Progenitor cell of endocrine pancreas (in vitro differentiated cells): ENCODE results near the gene ALG9. TPM values are rescaled to one million over a fixed set of nuclear protein-coding genes. Genes with fewer than 3 reads are reported as not detected.

ENCODE experiments used
- DNase-seq: peaks from one replicate; pipeline ENCODE4 v3.0.0; 2021; ENCODE audit warnings: low spot score; ENCODE audit not compliant: unreplicated experiment
- H3K27ac Mint-ChIP-seq: 2 replicates; pipeline ENCODE4 v1.8.0; 2021; ENCODE audit warnings: mild to moderate bottlenecking, moderate library complexity, mixed read lengths
- H3K27me3 Mint-ChIP-seq: 2 replicates; pipeline ENCODE4 v1.8.0; 2021; ENCODE audit warnings: mixed read lengths
- H3K36me3 Mint-ChIP-seq: 2 replicates; pipeline ENCODE4 v1.8.0; 2022; ENCODE audit warnings: mixed read lengths; ENCODE audit not compliant: insufficient read depth
- H3K4me1 Mint-ChIP-seq: 2 replicates; pipeline ENCODE4 v1.8.0; 2021; ENCODE audit warnings: low read depth, mixed read lengths
- H3K4me3 Mint-ChIP-seq: 2 replicates; pipeline ENCODE4 v1.8.0; 2021; ENCODE audit warnings: low read depth, mild to moderate bottlenecking, moderate library complexity, mixed read lengths
- H3K9me3 Mint-ChIP-seq: 2 replicates; pipeline ENCODE4 v1.8.0; 2021; ENCODE audit warnings: low read depth, mixed read lengths
- total RNA-seq: library from RNA; stranded (reverse); gene quantifications from 2 replicates; pipeline ENCODE4 v1.2.1, GENCODE V29; 2021
- TF ChIP-seq, protein P1 (sequence below): fragments of 200-600 bp; sonication (generic); IDR thresholded peaks from one replicate; pipeline ENCODE4 v1.5.0; 2021; ENCODE audit warnings: antibody characterized with exemption, mild to moderate bottlenecking; ENCODE audit not compliant: unreplicated experiment

Gene ALG9
- total RNA-seq, 1 donor from 2014 or later: 45.2 TPM

DNA sequence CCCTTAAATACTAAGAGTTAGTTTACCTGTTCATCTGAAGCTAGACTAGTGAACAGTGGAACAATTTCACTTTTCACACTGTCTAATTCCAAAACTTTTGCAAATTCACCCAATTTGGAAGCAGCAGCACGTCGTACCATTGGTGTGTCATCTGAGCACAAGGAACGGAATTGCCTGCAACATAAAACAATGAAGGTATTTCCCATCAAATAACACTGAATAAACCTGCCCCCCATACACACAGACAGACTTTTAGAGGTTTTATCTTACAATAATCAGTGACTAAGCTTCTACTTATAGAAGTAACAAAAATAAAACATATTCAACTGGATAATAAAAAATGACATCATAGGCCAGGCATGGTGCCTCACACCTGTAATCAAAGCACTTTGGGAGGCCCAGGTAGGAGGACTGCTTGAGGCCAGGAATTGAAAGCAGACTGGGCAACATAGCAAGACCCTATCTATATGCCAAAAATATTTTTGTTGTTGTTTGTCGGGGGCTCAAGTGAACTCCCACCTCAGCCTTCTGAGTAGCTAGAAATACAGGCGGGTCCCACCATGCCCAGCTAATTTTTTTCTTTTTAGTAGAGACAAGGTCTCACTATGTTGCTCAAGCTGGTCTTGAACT lies 111.5 kb downstream of the ALG9 start:
- Mint-ChIP-seq H3K4me3 (peak overlapping the region; percentile 29), H3K27ac (peak overlapping the region; percentile 3), H3K4me1 (peaks cover 31% of the 10 kb centered on the region), H3K27me3 (no peaks in the 10 kb centered on the region), H3K9me3 (no peaks in the 10 kb centered on the region), H3K36me3 (peaks cover 46% of the 10 kb centered on the region)
- TF ChIP-seq, protein P1, sequence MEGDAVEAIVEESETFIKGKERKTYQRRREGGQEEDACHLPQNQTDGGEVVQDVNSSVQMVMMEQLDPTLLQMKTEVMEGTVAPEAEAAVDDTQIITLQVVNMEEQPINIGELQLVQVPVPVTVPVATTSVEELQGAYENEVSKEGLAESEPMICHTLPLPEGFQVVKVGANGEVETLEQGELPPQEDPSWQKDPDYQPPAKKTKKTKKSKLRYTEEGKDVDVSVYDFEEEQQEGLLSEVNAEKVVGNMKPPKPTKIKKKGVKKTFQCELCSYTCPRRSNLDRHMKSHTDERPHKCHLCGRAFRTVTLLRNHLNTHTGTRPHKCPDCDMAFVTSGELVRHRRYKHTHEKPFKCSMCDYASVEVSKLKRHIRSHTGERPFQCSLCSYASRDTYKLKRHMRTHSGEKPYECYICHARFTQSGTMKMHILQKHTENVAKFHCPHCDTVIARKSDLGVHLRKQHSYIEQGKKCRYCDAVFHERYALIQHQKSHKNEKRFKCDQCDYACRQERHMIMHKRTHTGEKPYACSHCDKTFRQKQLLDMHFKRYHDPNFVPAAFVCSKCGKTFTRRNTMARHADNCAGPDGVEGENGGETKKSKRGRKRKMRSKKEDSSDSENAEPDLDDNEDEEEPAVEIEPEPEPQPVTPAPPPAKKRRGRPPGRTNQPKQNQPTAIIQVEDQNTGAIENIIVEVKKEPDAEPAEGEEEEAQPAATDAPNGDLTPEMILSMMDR: no peak
- no peak for DNase-seq

DNA sequence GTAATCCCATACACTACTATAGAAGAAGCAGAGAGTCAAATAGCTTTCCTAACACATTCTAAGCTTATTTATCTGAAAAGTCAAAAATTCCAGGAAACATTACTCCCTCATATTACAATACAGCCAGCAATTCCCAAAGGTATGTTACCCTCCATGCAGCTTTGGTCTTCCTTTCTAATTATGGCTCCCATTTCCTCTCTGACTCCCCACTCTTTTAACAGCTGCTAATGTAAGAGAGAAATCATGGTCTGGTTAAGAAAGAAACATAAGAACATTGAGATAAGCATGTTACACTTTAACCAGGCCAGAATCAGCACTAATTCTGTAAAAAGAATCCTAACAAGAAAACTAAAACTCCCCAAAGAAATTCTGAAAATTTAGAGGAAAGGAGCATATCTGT lies 112.0 kb downstream of the ALG9 start:
- TF ChIP-seq, protein P1: no peak
- DNase-seq: no peak
- Mint-ChIP-seq H3K4me1 (peaks cover 26% of the 10 kb centered on the region), H3K27me3 (no peaks in the 10 kb centered on the region), H3K9me3 (no peaks in the 10 kb centered on the region), H3K27ac (peak overlapping the region; percentile 3), H3K36me3 (peaks cover 46% of the 10 kb centered on the region), H3K4me3 (no peak overlapping the region)

DNA sequence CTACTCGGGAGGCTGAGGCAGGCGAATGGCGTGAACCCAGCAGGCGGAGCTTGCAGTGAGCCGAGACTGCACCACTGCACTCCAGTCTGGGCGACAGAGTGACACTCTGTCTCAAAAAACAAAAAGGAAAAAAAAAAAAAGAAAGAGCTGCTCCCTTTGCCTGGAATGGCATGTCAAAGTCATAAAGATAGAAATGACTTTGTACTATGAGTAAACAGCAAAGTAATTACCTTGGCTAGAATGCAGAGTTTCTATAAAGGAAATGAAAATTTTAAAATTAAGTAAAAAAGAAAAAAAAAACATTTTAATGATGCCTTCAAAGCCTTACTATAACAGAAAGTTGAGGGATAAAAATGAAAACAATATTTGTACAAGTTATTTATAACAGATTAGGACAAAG lies 115.3 kb downstream of the ALG9 start:
- peaks cover 41% of the 10 kb centered on the region for H3K36me3 Mint-ChIP-seq
- peaks cover 18% of the 10 kb centered on the region for H3K4me1 Mint-ChIP-seq
- DNase-seq: no peak
- H3K27ac Mint-ChIP-seq: no peak overlapping the region
- no peaks in the 10 kb centered on the region for H3K27me3 Mint-ChIP-seq
- no peaks in the 10 kb centered on the region for H3K9me3 Mint-ChIP-seq
- TF ChIP-seq, protein P1: no peak
- H3K4me3 Mint-ChIP-seq: no peak overlapping the region

DNA sequence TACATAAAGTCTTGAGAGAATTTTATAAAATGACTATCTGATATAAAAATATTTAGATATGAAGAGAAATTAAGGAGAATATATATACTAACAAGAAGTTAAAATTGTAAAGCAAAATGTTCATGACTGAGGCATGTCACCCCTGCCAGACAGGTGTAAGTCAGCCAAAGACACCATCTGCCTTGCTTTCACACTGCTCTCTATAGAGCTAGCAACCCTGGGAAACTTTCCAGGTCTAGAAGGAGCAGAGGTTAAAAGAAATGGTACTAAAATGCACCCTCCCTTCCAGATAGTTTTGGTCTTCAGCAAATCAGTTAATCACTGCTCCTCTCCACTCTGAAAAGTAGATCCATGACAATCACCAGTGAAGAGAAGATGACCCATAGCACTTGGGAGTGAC lies 121.7 kb downstream of the ALG9 start:
- Mint-ChIP-seq H3K27ac (no peak overlapping the region), H3K36me3 (peaks cover 49% of the 10 kb centered on the region), H3K4me3 (no peak overlapping the region), H3K4me1 (no peaks in the 10 kb centered on the region), H3K9me3 (no peaks in the 10 kb centered on the region), H3K27me3 (no peaks in the 10 kb centered on the region)
- TF ChIP-seq, protein P1: no peak
- DNase-seq: no peak

DNA sequence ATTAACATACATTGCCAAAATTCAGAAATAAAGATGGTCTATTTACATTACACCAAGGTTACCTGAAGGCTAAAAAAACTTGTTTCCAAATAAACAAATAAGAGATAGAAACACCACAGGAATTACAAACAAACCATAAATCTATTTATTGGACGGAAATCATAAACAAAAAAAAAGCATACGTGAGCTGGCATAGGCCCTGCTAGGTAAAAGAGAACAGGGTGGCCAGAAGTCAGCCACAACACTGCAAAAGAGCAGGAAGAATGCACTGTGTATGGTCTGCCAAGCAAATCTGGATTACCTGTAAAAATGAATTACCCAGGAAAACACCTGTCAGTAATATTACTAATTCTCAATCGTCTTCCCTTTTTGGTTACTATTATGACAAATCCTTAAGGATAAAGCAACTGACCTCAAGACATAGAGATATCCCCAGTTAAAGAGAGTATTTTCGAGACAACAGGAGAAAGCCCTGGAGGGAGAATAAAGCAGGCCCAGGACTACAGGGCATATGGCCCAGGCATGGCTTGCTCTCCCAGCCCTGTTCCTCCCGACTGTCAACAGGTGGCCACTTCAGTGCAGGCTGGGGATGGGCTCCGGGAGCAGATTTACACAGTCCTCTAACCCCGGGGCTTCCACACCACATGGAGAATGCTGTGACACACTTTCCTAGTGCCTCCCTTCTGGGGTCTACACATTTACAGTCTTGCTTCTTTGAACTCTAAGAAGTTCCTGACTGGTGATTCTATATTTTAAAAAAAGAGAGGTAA lies 123.2 kb downstream of the ALG9 start:
- Mint-ChIP-seq H3K36me3 (peaks cover 49% of the 10 kb centered on the region), H3K27ac (peak overlapping the region; percentile 27), H3K9me3 (no peaks in the 10 kb centered on the region), H3K4me3 (no peak overlapping the region), H3K4me1 (no peaks in the 10 kb centered on the region), H3K27me3 (no peaks in the 10 kb centered on the region)
- DNase-seq: no peak
- TF ChIP-seq, protein P1: no peak
